Mesothelial cell of epicardium (in vitro differentiated cells): ENCODE measurements around the gene DGKA. TPM values are rescaled to one million over a fixed set of nuclear protein-coding genes. Genes with fewer than 3 reads are reported as not detected.

Experiments used
- DNase-seq, 2 experiments: peaks; one replicate each; pipeline ENCODE4 v3.0.0; 2021; ENCODE audit warnings: low spot score in 2 of 2; ENCODE audit not compliant: unreplicated experiment in 2 of 2
- H3K27ac Mint-ChIP-seq: 2 replicates; pipeline ENCODE4 v1.8.0; 2021; ENCODE audit warnings: mixed read lengths
- H3K27me3 Mint-ChIP-seq: 2 replicates; pipeline ENCODE4 v1.8.0; 2021; ENCODE audit warnings: low read depth, mixed read lengths
- H3K36me3 Mint-ChIP-seq: 2 replicates; pipeline ENCODE4 v1.8.0; 2021; ENCODE audit warnings: mixed read lengths
- H3K4me1 Mint-ChIP-seq: 2 replicates; pipeline ENCODE4 v1.8.0; 2021; ENCODE audit warnings: mixed read lengths
- H3K4me3 Mint-ChIP-seq: 2 replicates; pipeline ENCODE4 v1.8.0; 2021; ENCODE audit warnings: mild to moderate bottlenecking, moderate library complexity, mixed read lengths
- H3K9me3 Mint-ChIP-seq: 2 replicates; pipeline ENCODE4 v1.8.0; 2021; ENCODE audit warnings: mixed read lengths
- CTCF ChIP-seq: fragments of 200-600 bp; sonication (generic); IDR thresholded peaks from one replicate; pipeline ENCODE4 v1.5.0; 2021; ENCODE audit warnings: antibody characterized with exemption; ENCODE audit not compliant: unreplicated experiment
- total RNA-seq: library from RNA; stranded (reverse); gene quantifications from 3 replicates; pipeline ENCODE4 v1.2.1, GENCODE V29; 2021

The DGKA gene
- total RNA-seq, 1 donor from 2014 or later: 33.5 TPM

GRCh38 chr12:55937981-55938380 is 7.0 kb downstream of the DGKA start:
- Mint-ChIP-seq H3K9me3 (no peaks in the 10 kb centered on the region), H3K36me3 (no peaks in the 10 kb centered on the region), H3K4me3 (no peak overlapping the region), H3K27ac (no peak overlapping the region), H3K4me1 (peaks cover 4% of the 10 kb centered on the region), H3K27me3 (no peaks in the 10 kb centered on the region)
- TF ChIP-seq CTCF: no peak
- DNase-seq: no peak

DNA sequence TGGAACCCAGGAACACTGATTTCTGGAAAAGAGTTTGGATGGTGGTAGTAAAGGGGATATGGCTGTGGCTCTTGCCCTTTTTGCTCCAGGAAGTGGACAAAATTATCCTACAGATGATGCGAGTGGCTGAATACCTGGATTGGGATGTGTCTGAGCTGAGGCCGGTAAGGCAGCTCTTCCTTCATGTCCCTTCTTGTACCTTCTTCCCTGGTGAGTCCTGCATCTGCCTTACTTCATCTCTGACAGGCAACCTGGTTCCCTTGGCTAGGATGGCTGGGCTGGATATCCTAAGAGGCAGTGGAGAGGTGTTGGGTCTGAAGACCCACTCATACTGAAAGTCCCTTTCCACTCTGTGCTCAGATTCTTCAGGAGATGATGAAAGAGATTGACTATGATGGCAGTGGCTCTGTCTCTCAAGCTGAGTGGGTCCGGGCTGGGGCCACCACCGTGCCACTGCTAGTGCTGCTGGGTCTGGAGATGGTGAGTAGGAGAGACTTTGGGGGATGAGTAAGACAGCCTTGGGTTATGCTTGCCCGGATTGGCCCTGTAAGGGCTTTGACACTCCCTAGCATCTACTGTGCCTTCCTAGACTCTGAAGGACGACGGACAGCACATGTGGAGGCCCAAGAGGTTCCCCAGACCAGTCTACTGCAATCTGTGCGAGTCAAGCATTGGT is 8.0 kb downstream of the DGKA start:
- Mint-ChIP-seq H3K4me1 (peaks cover 2% of the 10 kb centered on the region), H3K27ac (no peak overlapping the region), H3K36me3 (peaks cover 1% of the 10 kb centered on the region)

GRCh38 chr12:55940065-55940732 is 9.2 kb downstream of the DGKA start:
- Mint-ChIP-seq H3K4me3 (no peak overlapping the region), H3K4me1 (peaks cover 2% of the 10 kb centered on the region), H3K27ac (no peak overlapping the region), H3K9me3 (no peaks in the 10 kb centered on the region), H3K36me3 (peaks cover 1% of the 10 kb centered on the region), H3K27me3 (no peaks in the 10 kb centered on the region)
- TF ChIP-seq CTCF: peak; percentile 69
- DNase-seq: peak; percentile 56 to 86

More for the DNA sequence above, 8.0 kb downstream of the DGKA start:
- DNase-seq: no peak
- no peaks in the 10 kb centered on the region for H3K9me3 Mint-ChIP-seq
- no peaks in the 10 kb centered on the region for H3K27me3 Mint-ChIP-seq
- no peak for TF ChIP-seq CTCF
- H3K4me3 Mint-ChIP-seq: no peak overlapping the region

DNA sequence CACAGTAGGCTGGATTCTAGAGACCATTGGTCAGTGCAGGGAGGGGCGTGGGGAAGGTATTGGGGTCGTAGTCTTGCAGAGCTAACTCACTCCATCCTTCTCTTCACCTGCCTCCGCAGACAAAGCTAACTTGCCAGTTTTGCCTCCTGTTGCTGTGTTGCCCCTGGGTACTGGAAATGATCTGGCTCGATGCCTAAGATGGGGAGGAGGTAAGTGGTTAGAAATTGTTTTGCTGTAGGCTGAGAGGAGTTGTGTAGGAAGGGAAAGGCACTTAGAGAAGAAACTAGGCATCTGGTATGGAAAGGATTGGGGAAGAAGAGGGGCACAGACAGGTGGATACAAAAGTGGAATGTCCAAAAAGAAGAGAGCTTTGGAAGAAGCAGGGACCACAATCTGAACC is 11.1 kb downstream of the DGKA start:
- Mint-ChIP-seq H3K27me3 (no peaks in the 10 kb centered on the region), H3K9me3 (no peaks in the 10 kb centered on the region), H3K27ac (no peak overlapping the region), H3K36me3 (peaks cover 1% of the 10 kb centered on the region), H3K4me3 (no peak overlapping the region), H3K4me1 (peaks cover 2% of the 10 kb centered on the region)
- DNase-seq: no peak
- TF ChIP-seq CTCF: no peak

GRCh38 chr12:55942577-55943136 is 11.7 kb downstream of the DGKA start:
- H3K9me3 Mint-ChIP-seq: no peaks in the 10 kb centered on the region
- H3K4me3 Mint-ChIP-seq: no peak overlapping the region
- no peaks in the 10 kb centered on the region for H3K27me3 Mint-ChIP-seq
- no peak overlapping the region for H3K27ac Mint-ChIP-seq
- peaks cover 2% of the 10 kb centered on the region for H3K4me1 Mint-ChIP-seq
- DNase-seq: no peak
- no peak for TF ChIP-seq CTCF
- peaks cover 5% of the 10 kb centered on the region for H3K36me3 Mint-ChIP-seq
